Epidermal melanocyte (primary cell): ENCODE results near the gene PRKAR1B.
"Not testable (repeated sequence)": the region's sequence is repeated elsewhere in the genome, so short reads cannot be mapped to it uniquely, and the experiment has no call there.

Source experiments
- DNase-seq: peaks from one replicate; pipeline ENCODE4 v3.0.0; 2011; ENCODE audit warnings: low spot score; ENCODE audit not compliant: insufficient read length

Gene PRKAR1B

DNA sequence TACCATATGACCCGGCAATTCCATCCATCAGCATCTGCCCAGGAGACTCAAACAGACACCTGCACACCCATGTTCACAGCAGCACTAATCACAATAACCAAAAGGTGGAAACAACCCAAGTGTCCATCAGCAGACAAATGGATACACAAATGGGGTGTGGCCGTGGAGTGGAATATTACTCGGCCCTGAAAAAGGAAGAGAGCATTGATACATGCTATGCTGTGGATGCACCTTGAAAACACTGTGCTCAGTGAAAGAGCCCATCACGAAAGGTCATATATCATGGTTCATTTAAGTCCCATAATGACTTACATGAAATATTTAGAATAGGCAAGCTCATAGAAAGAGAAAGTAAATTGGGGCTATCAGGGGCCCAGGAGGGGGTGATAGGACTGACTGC, 58.1 kb downstream of the PRKAR1B start:
- no peak for DNase-seq

DNA sequence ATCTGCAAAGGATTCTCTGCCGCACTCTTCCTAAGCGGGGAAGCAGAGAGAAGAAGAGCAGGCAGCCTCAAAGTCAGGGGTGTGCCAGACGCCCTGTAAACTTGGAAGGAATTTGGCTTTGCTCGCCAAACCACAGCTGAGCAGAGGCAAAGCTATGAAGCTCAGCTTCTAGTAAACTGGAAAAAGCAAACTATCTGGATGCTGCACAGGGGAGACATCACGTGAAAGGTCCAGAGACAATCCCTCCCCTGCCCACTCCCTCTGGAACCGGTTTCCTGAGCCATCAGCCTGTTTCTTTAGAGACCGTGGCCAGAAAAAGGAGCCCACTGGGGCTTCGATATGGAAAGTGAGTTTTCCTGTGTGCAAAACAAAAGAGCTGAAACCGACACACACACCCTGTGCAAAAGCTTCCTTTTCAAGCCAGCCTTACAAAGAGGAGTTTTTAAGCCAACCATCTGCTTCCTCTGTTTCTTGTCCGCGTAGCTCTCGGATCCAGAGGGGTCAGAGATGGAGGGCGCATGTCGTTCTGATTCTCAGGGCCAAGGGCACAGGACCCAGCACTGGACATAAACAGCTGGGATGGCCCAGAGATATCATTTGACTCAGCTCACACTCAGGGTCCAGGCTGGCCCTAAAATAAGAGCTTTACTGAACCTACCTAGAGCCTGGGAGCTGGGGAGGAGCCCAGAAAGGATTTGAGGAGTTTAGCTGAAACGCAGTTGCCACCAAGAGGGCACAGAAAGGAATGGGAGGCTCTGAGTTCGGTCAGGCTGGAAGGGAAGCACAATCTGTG, 58.7 kb downstream of the PRKAR1B start:
- no peak for DNase-seq

DNA sequence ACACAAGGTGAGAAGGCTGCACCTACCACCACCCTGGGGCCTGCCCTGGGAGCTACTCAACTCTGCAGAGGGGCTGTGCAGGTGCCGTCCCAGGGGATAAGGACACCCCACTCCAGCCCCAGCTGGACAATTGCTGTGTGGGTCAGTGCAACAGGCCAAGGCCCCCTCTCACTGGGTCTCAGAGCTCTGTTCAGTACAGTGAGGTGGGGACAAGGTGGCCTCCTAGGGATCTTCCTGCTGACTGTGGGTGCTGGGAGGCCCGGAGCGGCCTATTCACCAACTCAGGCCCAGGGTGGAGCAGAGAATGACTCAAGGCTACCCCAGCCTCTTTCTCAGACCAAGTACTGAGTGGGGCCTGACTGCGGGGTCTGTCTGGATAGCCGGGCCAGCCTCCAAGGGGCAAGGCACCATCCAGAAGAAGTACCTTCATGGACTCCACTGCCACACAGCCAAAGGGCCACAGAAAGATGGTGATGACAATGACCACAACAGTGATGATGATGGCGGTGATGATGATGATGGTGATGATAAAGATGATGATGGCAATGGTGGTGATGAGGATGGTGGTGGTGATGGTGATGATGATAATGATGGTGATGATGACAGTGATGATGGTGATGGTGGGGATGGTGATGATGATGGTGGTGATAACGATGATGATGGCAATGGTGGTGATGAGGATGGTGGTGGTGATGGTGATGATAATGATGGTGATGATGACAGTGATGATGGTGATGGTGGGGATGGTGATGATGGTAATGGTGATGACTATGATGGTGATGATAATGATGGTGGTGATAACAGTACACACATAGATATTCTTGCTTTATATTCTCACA, 60.4 kb downstream of the PRKAR1B start:
- DNase-seq: no peak

DNA sequence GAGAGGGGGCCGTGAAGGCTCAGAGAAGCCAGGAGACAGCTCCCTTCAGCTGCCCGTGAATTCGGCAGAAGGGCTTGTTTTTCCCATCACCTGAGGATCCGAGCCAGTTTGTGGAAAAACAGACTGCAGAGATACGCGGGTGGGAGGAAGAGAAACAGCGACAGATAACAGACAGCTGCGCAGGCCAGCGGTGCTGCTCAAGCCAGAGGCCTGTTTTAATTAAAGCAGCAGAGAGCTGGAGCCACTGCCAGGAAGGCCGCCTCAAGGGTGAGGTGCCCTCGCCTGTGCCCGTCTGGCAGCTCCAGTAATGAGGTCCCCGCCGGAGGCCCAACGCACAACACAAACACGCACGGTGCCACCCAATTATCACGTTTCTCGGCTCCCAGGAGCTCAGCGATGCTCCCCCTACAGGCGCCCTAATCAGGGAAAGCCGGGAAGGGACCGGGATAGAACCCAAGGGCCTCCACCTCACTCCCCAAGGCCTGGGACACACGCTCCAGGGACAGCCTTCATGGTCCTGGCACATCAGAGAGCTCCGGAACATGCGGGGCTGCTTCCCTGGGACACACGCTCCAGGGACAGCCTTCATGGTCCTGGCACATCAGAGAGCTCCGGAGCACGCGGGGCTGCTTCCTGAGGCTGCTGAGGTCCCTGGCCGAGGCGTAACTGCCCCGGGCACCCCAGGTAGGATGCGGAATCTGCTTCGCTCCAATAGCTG, 61.2 kb downstream of the PRKAR1B start:
- DNase-seq: no peak

DNA sequence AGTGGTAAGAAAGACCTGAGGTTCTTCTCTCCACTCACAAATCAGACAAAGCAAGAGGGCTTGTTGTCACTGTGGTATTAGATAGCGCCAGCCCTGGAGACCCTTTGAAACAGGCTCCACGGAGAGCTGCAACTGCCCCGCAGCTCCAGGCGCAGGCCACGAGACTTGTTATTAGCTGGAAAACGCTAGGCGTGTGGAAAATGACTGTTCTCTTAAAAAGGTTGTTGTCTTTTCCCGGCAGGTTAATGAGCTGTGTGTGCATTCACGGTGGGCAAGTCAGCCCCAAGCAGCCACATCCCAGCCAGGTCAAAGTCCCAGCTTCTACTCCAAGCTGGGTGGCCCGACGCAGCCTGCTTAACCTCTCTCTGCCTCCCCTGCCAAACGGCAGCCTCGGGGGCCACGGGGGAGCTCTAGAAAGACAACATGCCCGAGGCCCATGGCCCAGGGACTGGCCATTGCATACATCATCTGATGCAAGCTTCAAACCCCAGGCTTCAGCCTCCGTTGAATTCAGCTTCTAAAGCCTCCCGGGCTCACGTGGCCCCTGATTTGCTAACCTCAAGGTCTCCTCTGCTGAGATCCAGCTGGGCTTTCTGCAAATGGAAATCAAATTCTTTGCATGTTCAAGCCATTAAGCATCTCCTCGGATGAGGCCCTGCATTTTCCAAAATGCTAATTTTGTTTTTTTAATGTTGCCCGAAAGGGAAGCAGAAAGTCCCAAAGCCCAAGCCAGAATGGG, 61.9 kb downstream of the PRKAR1B start:
- no peak for DNase-seq

DNA sequence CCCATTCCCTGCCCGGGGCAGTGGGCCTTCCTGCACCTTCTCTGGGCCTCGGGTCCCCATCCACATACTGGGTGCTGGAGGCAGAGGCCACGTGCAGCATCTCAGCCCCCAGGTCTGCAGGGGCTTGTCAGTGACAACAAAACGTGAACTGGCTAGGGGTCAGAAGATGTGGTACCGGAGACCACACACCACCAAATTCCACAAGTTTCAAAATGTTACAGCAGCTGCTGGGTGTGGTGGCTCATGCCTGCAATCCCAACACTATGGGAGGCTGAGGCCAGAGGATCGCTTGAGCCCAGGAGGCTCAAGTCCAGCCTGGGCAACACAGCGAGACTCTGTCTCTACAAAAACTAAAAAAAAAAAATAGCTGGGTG, 62.7 kb downstream of the PRKAR1B start:
- DNase-seq: no peak

DNA sequence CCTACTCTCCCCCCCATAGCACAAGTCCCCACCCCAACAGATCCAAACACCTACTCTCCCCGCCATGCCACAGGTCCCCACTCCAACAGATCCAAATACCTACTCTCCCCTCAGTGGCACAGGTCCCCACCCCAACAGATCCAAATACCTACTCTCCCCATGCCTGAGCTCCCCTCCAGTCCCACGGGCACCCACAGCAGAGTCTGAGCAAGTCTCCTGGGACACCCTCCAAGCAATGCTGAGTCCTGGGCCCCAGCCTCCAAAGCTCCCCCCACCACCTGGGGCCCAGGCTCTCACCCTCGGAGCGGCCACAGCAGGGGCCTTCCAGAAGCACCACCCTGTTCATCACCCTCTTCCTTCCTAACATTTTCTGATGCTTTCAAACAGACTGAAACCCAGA, 64.5 kb downstream of the PRKAR1B start:
- DNase-seq: no peak

DNA sequence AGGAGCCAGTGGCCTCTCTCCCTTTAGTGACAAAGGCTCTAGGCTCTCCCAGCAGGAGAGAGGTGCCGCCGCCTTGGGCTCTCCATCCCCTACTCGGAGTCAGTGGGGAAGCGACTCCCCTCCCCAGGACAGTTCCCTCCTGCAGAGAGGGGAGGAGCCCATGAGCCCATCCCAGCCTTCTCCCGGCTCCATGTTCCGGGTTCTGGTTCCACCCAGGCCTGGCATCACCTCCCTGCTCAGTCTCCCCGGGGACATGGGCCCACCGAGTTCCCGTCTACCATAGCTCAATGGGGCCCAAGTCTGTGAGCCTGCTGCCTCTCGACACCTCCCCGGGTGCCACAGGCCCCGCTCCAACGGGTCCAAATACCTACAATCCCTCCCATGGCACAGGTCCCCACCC, 67.1 kb downstream of the PRKAR1B start:
- DNase-seq: no peak

DNA sequence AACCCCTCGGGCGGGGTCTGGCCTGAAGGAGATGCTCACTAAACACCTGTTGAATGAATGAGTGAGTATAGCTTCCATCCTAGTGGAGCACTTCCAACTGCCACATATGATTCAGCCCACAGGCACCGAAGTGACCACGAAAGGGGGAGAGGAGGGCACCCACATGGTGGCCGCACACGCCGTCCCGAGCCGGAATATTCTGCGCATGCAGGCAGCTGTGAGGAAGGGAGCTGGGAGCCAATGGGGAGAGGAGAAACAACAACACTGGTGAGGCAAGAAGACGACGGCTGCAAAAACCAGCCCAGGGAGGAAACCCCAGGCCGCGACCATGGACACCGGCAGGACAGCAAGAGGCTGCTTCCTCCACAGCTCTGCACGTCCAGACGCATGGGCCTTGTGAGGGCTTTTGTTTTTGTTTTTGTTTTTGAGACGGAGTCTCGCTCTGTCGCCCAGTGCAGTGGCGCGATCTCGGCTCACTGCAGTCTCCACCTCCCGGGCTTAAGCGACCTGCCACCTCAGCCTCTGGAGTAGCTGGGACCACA, 67.7 kb downstream of the PRKAR1B start:
- no peak for DNase-seq

DNA sequence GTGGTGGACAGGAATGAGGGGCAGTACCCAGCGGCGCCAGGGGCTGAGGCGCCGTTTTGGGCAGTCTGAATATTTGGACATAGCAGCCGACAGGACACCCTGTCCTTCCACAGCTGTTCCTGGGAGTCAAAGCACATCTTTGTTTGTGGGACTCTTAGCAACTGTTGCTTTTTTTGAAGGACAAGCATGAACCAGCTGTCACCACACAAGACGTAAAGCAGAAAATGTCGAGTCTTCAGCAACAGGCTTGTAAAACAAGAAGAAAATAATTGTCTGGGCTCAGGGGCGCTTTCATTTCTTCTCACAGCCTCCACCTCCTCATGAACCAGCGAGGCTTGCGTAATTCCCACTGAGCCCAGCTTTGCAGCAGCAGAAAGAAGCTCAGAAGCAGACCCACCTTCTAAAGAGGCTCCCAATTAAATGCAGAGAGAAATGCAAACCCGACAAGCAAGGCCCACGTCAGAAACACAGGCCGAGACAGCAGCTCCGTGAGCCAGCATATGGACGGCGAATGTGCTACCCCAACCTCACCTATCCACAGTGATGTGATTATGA, 69.4 kb downstream of the PRKAR1B start:
- peak; percentile 32 for DNase-seq

DNA sequence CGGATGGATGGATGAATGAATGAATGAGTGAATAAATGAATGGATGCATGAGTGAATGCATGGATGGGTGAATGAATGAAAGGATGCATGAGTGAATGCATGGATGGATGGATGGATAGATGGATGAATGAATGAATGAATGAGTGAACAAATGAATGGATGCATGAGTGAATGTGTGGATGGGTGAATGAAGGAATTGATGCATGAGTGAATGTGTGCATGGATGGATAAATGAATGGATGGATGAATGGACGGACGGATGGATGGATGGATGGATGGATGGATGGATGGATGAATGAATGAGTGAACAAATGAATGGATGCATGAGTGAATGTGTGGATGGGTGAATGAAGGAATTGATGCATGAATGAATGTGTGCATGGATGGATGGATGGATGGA, 70.1 kb downstream of the PRKAR1B start:
- not testable (repeated sequence) for DNase-seq

DNA sequence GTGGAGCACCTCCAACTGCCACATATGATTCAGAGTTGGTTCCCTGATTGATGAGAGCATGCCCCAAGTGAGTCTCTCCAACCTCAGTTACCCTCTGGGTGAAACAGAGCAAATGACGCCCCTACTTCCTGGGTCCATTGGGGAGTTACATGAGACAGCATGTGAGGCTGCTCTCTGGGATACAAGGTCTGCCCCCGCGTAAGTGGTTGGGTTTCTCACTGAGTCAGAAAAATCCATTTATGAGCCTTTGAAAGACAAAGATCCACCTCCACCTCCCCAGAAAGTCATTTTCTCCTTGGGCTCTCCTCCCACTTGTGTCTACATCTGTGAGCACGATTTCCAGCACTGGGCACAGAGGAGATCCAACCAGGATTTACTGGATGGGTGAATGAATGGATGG, 71.3 kb downstream of the PRKAR1B start:
- DNase-seq: no peak

DNA sequence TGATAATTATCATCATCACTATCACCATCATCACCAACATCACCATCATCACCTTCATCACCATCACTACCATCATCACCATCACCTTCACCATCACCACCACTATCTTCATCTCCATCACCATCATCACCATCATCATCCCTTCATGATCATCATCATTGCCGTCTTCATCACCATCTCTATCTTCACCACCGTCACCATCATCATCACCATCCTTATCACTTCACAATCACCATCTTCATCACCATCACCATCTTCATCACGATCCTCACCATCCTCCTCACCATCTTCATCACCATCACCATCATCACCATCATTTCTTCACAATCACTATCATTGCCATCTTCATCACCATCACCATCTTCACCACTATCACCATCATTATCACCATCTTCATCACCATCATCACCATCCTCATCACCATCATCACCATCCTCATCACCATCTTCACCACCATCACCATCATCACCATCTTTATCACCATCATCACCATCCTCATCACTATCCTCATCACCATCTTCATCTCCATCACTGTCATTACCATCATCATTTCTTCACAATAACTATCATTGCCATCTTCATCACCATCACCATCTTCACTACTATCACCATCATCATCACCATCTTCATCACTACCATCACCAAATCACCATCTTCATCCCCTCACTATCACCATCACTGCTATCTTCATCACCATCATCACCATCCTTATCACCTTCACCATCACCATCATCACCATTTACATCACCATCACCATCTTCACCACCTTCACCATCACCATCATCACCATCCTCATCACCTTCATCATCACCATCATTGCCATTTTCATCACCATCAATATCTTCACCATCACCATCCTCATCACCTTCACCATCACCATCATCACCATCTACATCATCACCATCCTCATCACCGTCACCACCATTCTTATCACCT, 73.0 kb downstream of the PRKAR1B start:
- no peak for DNase-seq

DNA sequence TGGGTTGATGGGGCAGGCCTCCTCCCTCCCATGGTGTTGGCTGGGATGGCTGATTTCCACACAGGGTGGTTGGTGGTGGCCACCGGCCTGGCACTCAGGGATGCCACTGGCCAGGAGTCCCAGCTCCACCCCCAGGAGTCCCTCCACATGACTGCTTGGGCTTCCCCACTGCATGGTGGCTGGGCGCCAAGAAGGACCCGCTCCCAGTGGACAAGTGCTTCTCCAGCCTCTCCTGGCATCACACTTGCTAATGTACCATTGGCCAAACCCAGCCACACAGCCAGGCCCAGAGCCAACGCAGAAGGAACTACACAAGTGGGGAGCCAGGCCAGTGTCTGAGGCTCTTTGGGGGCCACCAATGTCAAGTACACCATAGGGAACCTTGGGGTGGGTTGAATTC, 74.2 kb downstream of the PRKAR1B start:
- DNase-seq: no peak

DNA sequence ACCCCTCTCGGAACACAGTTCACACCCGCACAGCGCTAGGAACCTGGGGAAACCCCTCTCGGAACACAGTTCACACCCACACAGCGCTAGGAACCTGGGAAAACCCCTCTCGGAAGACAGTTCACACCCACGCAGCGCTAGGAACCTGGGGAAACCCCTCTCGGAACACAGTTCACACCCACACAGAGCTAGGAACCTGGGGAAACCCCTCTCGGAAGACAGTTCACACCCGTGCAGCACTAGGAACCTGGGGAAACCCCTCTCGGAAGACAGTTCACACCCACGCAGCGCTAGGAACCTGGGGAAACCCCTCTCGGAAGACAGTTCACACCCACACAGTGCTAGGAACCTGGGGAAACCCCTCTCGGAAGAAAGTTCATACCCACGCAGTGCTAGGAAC, 74.9 kb downstream of the PRKAR1B start:
- DNase-seq: not testable (repeated sequence)

DNA sequence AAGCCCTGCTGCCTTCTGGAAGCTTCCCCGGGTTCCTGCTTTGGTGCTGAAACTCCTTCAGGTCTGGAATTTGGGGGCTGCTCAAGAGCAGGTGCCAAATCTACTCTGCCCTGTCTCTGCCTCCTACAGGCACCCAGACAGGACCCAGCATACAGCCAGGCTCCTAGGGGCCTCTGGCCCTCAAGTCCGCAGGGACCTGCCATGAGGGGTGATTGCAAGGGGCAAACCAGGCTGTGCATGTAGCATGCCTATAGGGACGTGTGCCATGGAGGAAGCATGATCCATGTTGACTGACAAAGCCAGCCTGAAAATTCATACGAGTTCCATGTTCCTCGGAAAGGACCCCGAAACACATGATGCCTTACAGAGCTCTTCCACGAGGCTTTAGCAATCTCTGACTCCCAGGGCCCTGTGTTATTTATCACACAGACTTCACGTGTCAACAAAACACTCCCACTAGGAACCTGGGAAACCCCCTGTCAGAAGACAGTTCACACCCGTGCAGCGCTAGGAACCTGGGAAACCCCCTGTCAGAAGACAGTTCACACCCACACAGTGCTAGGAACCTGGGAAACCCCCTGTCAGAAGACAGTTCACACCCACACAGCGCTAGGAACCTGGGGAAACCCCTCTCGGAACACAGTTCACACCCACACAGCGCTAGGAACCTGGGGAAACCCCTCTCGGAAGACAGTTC, 75.9 kb downstream of the PRKAR1B start:
- no peak for DNase-seq

DNA sequence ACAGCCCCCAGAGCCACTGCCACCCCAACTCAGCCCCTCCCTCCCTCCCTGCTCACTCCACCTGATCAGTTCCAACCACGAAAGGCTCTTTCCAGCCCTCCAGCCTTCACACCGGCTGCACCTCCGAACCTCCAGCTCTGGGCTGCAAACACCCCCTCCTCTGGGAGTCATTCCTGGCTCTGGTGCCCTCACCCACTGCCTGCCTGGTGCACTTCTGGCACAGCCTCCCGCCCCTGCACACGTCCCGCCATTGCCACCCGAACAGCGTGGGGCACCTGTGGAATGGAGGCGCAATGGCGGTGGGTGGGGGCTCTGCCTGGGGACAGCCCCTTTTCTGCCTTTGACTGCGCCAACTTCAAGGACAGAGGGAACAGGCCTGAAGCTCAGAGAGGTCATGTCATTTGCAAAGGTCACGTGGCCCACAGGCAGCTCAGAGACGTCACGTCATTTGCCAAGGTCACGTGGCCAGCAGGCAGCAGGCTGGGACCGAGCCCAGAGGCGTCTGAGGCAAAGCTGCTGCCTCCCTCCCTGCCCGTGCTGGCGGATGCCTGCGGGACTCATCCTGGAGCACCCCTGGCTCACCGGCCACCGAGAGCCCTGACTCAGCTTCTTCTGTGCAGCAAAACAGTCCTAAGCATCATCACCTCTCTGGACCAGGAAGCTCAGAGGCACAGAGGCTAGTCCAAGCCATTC, 76.6 kb downstream of the PRKAR1B start:
- no peak for DNase-seq

DNA sequence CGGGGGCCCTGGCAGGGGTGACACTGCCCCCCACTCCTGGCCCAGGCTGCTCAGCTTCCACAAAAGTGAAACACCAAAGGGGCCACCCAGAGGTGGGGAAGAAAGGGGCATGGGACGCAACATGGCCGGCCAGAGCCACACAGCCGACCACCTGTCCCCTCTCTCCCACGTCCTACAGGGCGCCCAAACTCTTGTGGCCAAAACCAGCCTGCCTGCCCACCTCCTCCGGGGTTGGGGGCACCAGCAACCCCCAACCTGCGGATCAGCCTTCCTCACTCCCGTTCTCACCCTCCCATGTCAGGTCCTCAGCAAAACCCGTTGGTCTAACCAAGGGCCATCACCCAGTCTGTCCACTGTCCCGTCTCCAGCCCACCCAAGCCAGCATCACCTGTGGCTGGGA, 80.1 kb downstream of the PRKAR1B start:
- no peak for DNase-seq

DNA sequence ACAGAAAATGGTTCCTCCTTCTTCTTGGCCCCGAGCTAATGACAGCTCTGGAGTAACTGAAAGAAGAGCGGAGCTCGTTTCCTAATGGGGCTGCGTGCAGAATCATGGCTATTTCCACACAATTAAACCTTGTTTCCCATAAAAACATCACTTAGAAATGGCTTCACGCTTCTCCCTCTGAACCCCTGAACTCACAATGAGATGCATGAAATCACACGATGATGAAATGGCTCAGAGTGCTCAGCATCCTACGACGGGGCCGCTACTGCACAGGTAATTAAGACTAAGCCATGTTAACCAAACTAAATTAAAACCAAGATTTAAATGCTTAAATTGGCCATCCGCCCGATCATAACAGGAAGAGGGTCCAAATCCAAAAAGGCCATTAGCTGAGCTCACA, 80.6 kb downstream of the PRKAR1B start:
- DNase-seq: no peak
